Neural cell (in vitro differentiated cells): Measurements from ENCODE around the gene C2CD2. TPM values are rescaled to one million over a fixed set of nuclear protein-coding genes. Genes with fewer than 3 reads are reported as not detected.

Experiments
- H2AFZ ChIP-seq: fragments of 200-600, 300-800 bp; sonication (generic), shearing (Covaris generic); 2 replicates; pipeline ENCODE4 v1.6.0; 2014; ENCODE audit warnings: low read depth, mild to moderate bottlenecking, antibody characterized with exemption, low read length, moderate library complexity
- H3F3A ChIP-seq: fragments of 200-600 bp; shearing (Covaris generic); 2 replicates; pipeline ENCODE4 v1.6.1; 2016; ENCODE audit warnings: mild to moderate bottlenecking, moderate library complexity, mixed read lengths, antibody characterized with exemption, low read length; ENCODE audit not compliant: insufficient read depth, poor library complexity, severe bottlenecking
- H3K27ac ChIP-seq: fragments of 200-600, 300-800 bp; sonication (generic), shearing (Covaris generic); 2 replicates; pipeline ENCODE4 v1.5.1; 2014; ENCODE audit warnings: mild to moderate bottlenecking, low read length, moderate library complexity
- H3K27me3 ChIP-seq: fragments of 300-800, 200-600 bp; sonication (generic), shearing (Covaris generic); 2 replicates; pipeline ENCODE4 v1.6.0; 2014; ENCODE audit warnings: mild to moderate bottlenecking, low read depth, low read length, moderate library complexity; ENCODE audit not compliant: insufficient read depth
- H3K36me3 ChIP-seq: fragments of 300-800, 200-600 bp; sonication (generic), shearing (Covaris generic); 2 replicates; pipeline ENCODE4 v1.5.1; 2014; ENCODE audit warnings: mild to moderate bottlenecking, antibody characterized with exemption, low read length, moderate library complexity; ENCODE audit not compliant: insufficient read depth
- H3K4me2 ChIP-seq: fragments of 300-800, 200-600 bp; sonication (generic), shearing (Covaris generic); 2 replicates; pipeline ENCODE4 v1.6.0; 2014; ENCODE audit warnings: mild to moderate bottlenecking, low read length
- H3K4me3 ChIP-seq: fragments of 300-800, 200-600 bp; sonication (generic), shearing (Covaris generic); 2 replicates; pipeline ENCODE4 v1.5.1; 2014; ENCODE audit warnings: mild to moderate bottlenecking, low read length, moderate library complexity
- H3K79me2 ChIP-seq: fragments of 200-600 bp; shearing (Covaris generic); replicated peaks from 2 replicates; pipeline ENCODE4 v1.6.0; 2014; ENCODE audit warnings: mild to moderate bottlenecking, low read length, moderate library complexity; ENCODE audit not compliant: insufficient read depth
- H3K9ac ChIP-seq: fragments of 300-800, 200-600 bp; sonication (generic), shearing (Covaris generic); 2 replicates; pipeline ENCODE4 v1.6.1; 2016; ENCODE audit warnings: mild to moderate bottlenecking, low read length, mixed read lengths
- H3K9me2 ChIP-seq: fragments of 200-600 bp; shearing (Covaris generic); 2 replicates; pipeline ENCODE4 v1.6.1; 2016; ENCODE audit warnings: mild to moderate bottlenecking, low read length, mixed read lengths; ENCODE audit not compliant: insufficient read depth
- H3K9me3 ChIP-seq: fragments of 200-600, 300-800 bp; sonication (generic), shearing (Covaris generic); 2 replicates; pipeline ENCODE4 v1.6.1; 2016; ENCODE audit warnings: mild to moderate bottlenecking, mixed run types, low read length, moderate library complexity, mixed read lengths
- H4K20me1 ChIP-seq: fragments of 200-600 bp; shearing (Covaris generic); 2 replicates; pipeline ENCODE4 v1.6.1; 2016; ENCODE audit warnings: mild to moderate bottlenecking, mixed run types; ENCODE audit not compliant: insufficient read depth
- EP300 ChIP-seq: fragments of 450-650 bp; conservative IDR thresholded peaks from 2 replicates; pipeline ENCODE4 v1.6.1; 2014; ENCODE audit warnings: antibody characterized with exemption, mild to moderate bottlenecking, moderate library complexity; ENCODE audit not compliant: poor library complexity, severe bottlenecking
- EZH2 ChIP-seq: fragments of 200-600, 300-800 bp; shearing (Covaris generic), sonication (generic); IDR thresholded peaks from 2 replicates; pipeline ENCODE4 v1.6.1; 2014; ENCODE audit warnings: antibody characterized with exemption, low read length, borderline replicate concordance, mild to moderate bottlenecking; ENCODE audit not compliant: insufficient read depth, poor library complexity, severe bottlenecking
- MXI1 ChIP-seq: fragments of 450-650 bp; conservative IDR thresholded peaks from 2 replicates; pipeline ENCODE4 v1.6.1; 2014; ENCODE audit warnings: antibody characterized with exemption, mild to moderate bottlenecking; ENCODE audit not compliant: poor library complexity, severe bottlenecking
- POLR2AphosphoS5 ChIP-seq: IDR thresholded peaks from 2 replicates; pipeline ENCODE4 v1.6.1; 2012
- RAD21 ChIP-seq: fragments of 450-650 bp; conservative IDR thresholded peaks from 2 replicates; pipeline ENCODE4 v1.6.1; 2014; ENCODE audit warnings: antibody characterized with exemption, mild to moderate bottlenecking, moderate library complexity
- SMC3 ChIP-seq: fragments of 450-650 bp; conservative IDR thresholded peaks from 2 replicates; pipeline ENCODE4 v1.6.1; 2014; ENCODE audit warnings: antibody characterized with exemption, mild to moderate bottlenecking, moderate library complexity; ENCODE audit not compliant: poor library complexity
- TAF1 ChIP-seq: IDR thresholded peaks from 2 replicates; pipeline ENCODE4 v1.6.1; 2012; ENCODE audit warnings: low read depth
- polyA plus RNA-seq: library from polyadenylated mRNA; depleted of rRNA; stranded (reverse); fragments of >200 nt; gene quantifications from 2 replicates; pipeline ENCODE4 v1.2.3, GENCODE V29; 2014
- TF ChIP-seq, protein P1 (sequence below): fragments of 450-650 bp; IDR thresholded peaks from 2 replicates; pipeline ENCODE4 v1.5.1; 2014; ENCODE audit warnings: antibody characterized with exemption, mild to moderate bottlenecking, moderate library complexity; ENCODE audit not compliant: poor library complexity, severe bottlenecking
- TF ChIP-seq, protein P2 (sequence below): IDR thresholded peaks from 2 replicates; pipeline ENCODE4 v1.6.1; 2012; ENCODE audit warnings: borderline replicate concordance

The C2CD2 gene
- polyA plus RNA-seq, 1 donor from 2014 or later: 0.88 TPM

DNA sequence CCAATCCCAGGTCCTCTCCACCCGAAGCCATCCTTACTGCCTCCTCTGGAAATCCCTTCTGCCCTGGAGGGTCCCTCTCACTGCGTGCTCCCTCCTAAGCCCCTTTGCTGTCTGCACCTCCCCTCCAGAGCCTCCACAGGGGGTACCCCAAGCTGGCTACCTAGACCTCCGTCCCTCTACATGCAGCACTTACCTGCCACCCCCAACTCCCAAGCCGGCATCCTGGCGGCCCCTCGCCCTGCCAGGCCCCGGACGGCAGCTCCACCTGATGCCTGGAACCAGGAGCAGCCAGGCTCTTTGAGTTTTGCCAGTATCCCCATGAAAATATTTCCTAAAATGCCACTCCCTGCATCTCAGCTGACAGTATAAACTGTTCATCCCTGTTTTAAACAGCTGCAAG lies 78.7 kb downstream of the C2CD2 start:
- no peak overlapping the region for H3K27ac ChIP-seq
- H3K79me2 ChIP-seq: peaks cover 3% of the 10 kb centered on the region
- H3K36me3 ChIP-seq: no peaks in the 10 kb centered on the region
- no peaks in the 10 kb centered on the region for H3K9me3 ChIP-seq
- no peak overlapping the region for H2AFZ ChIP-seq
- H3K4me3 ChIP-seq: no peak overlapping the region
- H4K20me1 ChIP-seq: no peaks in the 10 kb centered on the region
- no peaks in the 10 kb centered on the region for H3F3A ChIP-seq
- no peaks in the 10 kb centered on the region for H3K9me2 ChIP-seq
- H3K4me2 ChIP-seq: no peak overlapping the region
- H3K27me3 ChIP-seq: no peaks in the 10 kb centered on the region
- TF ChIP-seq, protein P1, sequence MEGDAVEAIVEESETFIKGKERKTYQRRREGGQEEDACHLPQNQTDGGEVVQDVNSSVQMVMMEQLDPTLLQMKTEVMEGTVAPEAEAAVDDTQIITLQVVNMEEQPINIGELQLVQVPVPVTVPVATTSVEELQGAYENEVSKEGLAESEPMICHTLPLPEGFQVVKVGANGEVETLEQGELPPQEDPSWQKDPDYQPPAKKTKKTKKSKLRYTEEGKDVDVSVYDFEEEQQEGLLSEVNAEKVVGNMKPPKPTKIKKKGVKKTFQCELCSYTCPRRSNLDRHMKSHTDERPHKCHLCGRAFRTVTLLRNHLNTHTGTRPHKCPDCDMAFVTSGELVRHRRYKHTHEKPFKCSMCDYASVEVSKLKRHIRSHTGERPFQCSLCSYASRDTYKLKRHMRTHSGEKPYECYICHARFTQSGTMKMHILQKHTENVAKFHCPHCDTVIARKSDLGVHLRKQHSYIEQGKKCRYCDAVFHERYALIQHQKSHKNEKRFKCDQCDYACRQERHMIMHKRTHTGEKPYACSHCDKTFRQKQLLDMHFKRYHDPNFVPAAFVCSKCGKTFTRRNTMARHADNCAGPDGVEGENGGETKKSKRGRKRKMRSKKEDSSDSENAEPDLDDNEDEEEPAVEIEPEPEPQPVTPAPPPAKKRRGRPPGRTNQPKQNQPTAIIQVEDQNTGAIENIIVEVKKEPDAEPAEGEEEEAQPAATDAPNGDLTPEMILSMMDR: no peak
- TF ChIP-seq POLR2AphosphoS5 (no peak), EZH2 (no peak), SMC3 (no peak), EP300 (no peak), MXI1 (no peak), RAD21 (no peak), TAF1 (no peak)
- TF ChIP-seq, protein P2, sequence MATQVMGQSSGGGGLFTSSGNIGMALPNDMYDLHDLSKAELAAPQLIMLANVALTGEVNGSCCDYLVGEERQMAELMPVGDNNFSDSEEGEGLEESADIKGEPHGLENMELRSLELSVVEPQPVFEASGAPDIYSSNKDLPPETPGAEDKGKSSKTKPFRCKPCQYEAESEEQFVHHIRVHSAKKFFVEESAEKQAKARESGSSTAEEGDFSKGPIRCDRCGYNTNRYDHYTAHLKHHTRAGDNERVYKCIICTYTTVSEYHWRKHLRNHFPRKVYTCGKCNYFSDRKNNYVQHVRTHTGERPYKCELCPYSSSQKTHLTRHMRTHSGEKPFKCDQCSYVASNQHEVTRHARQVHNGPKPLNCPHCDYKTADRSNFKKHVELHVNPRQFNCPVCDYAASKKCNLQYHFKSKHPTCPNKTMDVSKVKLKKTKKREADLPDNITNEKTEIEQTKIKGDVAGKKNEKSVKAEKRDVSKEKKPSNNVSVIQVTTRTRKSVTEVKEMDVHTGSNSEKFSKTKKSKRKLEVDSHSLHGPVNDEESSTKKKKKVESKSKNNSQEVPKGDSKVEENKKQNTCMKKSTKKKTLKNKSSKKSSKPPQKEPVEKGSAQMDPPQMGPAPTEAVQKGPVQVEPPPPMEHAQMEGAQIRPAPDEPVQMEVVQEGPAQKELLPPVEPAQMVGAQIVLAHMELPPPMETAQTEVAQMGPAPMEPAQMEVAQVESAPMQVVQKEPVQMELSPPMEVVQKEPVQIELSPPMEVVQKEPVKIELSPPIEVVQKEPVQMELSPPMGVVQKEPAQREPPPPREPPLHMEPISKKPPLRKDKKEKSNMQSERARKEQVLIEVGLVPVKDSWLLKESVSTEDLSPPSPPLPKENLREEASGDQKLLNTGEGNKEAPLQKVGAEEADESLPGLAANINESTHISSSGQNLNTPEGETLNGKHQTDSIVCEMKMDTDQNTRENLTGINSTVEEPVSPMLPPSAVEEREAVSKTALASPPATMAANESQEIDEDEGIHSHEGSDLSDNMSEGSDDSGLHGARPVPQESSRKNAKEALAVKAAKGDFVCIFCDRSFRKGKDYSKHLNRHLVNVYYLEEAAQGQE: no peak
- no peak overlapping the region for H3K9ac ChIP-seq

GRCh38 chr21:41874611-41875010 lies 79.2 kb downstream of the C2CD2 start:
- H3F3A ChIP-seq: no peaks in the 10 kb centered on the region

DNA sequence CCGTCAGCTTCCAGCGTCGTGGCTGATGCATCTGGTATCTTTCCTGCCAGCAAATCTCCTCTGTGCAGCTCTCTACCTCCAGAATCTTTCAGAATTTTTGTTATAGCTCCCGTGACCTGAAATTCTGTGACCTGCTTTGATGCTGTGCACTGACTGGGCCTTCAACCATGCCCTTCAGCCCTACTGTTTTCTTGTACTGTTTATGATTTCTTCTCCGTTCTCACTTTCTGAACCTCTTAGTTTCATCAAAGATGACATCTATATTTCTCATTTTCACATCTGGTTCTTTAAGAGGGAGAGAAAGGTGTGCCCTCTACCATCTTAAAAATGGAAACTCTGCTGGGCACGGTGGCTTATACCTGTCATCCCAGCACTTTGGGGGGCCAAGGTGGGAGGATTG lies 80.4 kb downstream of the C2CD2 start:
- Histone ChIP-seq H2AFZ (no peak overlapping the region), H3K9ac (no peak overlapping the region), H3K9me2 (no peaks in the 10 kb centered on the region), H3K9me3 (no peaks in the 10 kb centered on the region), H4K20me1 (no peaks in the 10 kb centered on the region), H3K27ac (no peak overlapping the region), H3K36me3 (no peaks in the 10 kb centered on the region), H3K27me3 (no peaks in the 10 kb centered on the region), H3K4me2 (no peak overlapping the region), H3K4me3 (no peak overlapping the region), H3F3A (no peaks in the 10 kb centered on the region), H3K79me2 (peaks cover 3% of the 10 kb centered on the region)
- TF ChIP-seq TAF1: no peak
- TF ChIP-seq, protein P1: no peak
- TF ChIP-seq EZH2: no peak
- TF ChIP-seq, protein P2: no peak
- TF ChIP-seq MXI1: no peak
- no peak for TF ChIP-seq RAD21
- no peak for TF ChIP-seq EP300
- TF ChIP-seq SMC3: no peak
- no peak for TF ChIP-seq POLR2AphosphoS5

More at GRCh38 chr21:41874611-41875010, 79.2 kb downstream of the C2CD2 start:
- Histone ChIP-seq H3K4me3 (no peak overlapping the region), H3K9me2 (no peaks in the 10 kb centered on the region), H3K9ac (no peak overlapping the region), H3K4me2 (no peak overlapping the region), H3K36me3 (no peaks in the 10 kb centered on the region), H3K27me3 (no peaks in the 10 kb centered on the region), H2AFZ (no peak overlapping the region), H3K27ac (no peak overlapping the region), H3K9me3 (no peaks in the 10 kb centered on the region), H4K20me1 (no peaks in the 10 kb centered on the region), H3K79me2 (peaks cover 3% of the 10 kb centered on the region)
- TF ChIP-seq TAF1 (no peak), RAD21 (no peak), POLR2AphosphoS5 (no peak), SMC3 (no peak)
